GM21737 (cell line): Measurements from ENCODE around the gene ZBED4.

ENCODE experiments used
- ATAC-seq: cut with Tn5 transposase; IDR thresholded peaks from one replicate; pipeline ENCODE4 v1.9.1; 2021; ENCODE audit warnings: mild to moderate bottlenecking, moderate library complexity; ENCODE audit not compliant: unreplicated experiment

ZBED4 gene

DNA sequence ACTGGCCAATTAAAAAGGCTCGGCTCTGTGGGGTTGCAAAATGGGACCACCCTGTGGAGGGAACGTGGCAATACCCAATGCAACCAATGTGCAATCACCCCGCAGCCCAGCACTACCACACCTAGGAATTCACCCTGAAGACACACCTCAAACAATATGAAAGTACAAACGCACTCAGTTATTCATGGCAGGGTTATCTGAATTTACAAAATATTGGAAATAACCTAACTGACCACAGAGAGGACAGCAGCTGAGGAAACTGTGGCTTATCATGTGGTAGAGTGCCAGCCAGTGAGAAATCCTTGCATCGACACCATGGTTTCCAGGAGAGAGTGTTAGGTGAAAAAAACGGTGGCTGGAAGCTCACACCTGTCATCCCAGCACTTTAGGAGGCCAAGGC is 45.9 kb downstream of the ZBED4 start:
- ATAC-seq, result no peak

DNA sequence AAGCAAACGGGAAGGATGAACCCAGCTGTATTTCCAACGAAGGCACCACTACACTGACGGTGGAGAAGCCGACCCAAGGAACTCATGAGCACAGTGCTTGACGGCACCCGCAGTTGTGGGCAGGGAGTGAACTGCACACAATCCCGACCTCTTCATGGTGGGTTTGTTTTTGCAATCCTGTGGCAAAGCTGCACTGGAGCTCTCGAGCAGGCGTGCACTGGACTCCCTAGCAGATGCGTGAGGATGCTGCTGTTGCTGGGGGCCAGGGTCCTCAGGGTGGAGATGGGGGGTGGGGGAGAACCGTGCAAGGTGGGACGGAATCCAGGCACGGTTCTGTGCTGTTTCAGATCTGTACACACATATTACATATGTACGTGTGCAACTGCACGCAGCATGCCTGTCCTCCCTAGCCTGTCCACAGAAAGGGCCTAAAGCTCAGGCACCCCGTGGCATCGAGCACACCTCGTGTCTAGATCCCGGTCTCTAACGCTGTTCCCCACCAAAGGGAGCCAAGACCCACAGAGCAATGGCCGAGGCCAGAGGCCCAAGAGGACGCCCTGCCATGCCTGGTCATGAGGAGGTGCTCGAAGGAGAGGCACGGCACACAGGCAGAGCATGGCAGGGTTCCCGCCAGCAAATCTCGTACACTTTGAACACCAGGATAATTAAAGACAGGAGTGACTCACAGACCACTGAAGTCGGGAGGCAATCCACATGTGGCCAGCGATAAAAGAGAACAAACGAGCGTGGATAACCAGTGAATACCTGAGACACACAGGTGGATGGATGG is 47.0 kb downstream of the ZBED4 start:
- no peak for ATAC-seq

DNA sequence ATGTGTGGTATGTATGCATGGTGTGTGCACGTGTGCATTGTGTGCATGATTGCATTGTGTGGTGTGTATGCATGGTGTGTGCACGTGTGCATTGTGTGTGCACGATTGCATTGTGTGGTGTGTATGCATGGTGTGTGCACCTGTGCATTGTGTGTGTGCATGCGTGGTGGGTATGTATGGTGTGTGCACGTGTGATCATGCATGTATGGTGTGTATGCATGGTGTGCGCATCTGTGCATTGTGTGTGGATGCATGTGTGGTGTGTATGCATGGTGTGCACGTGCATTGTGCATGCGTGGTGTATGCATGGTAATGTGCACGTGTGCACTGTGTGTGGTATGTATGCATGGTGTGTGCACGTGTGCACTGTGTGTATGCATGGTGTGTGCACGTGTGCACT is 47.8 kb downstream of the ZBED4 start:
- no peak for ATAC-seq

DNA sequence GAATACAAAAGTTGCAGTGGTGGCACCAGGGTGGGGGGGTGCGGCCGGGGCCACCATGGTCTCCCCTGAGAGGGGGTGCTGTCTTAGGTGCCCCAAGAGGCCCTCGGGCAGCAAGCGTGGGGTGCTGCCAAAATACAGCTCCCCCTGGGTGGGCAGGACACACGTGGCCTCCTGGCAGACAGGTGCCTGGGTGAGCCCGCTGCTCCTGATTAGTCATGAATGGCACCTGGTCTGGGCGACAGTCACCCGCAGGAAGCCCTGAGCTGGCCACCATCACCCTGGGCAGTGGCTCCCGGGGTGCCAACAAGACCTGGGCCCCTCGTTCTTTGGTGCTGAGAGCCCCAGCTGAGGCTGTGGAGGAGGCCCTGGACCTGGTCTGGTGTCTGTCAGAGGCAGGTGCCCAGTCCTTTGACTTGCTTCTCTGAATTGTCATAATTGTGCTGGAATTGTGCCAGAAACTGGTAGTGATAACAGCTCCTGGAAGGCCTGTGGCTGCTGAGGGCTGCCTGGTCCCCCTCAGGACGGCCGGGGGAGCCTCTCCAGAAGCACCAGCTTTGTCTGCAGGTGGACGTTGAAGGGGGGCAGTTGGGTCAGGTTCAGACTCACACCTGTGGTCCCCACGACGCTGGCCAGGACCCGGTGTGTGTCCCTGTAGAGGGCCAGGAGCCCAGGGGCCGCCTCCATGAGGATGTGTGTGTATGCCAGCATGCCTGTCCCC is 49.8 kb downstream of the ZBED4 start:
- ATAC-seq, result no peak

DNA sequence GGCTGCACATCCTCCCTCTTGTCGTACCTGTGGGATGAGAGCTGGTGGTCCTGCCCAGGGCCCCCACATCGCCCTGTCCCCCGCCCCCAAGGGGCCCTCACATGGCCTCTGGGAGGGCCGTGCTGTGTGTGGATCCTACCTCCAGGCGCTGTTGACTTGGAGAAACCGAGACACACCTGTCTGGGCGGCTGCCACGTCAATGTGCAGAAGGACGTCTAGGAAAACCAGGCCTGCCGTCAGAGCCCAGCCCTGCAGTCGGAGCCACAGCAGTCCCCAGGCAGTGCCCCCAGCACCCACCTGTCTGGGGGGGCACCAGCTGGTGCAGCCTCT is 50.4 kb downstream of the ZBED4 start:
- ATAC-seq, result no peak

DNA sequence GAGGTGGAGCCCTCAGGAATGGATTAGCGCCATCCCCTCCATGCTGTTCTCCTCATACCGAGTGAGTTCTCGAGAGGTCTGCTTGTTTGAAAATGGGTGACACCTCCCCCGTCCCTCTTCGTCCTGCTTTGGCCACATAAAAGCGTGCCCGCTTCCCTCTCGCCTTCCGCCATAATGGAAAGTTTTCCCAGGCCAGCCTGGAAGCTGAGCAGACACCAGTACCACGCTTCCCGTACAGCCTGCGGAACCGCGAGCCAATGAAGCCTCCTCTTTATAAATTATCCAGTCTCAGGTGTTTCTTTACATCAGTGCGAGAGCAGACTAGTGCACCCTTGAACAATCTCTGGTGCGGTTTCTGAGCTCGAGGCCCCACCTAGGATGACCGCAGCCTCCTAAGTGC is 51.8 kb downstream of the ZBED4 start:
- no peak for ATAC-seq

DNA sequence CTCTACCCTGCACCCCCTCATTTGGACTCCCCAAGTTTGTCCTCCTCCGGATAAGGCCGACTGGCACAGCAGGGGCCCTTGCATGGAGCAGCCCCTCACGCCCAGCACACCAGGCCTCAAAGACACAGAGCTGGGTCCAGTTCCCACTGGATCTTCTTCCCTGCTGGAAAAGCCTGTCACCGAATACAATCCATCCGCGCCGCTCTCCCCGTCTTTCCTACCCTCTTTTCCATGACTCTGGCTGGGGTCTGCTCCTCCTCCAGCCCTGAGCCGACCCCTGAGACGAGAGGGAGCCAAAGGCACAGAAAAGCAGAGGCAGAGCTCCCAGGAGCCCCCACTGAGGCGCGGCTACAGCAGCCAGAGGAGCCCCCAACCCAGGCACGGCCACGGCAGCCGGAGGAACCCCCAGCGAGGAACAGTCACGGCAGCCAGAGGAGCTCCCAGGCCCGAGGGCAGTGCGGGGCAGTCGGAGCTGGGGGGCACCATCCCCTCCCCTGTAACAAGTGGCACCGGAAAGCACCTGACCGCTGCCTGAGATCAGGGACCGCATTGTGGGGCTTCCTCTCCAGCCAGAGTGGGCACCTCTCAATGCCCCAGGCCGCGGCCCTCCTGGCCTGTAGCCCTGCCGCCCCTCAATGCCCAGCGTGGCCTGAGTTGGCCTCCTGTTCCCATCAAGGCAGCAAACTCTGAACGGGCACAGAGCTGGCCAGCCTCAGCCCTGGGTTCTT is 52.6 kb downstream of the ZBED4 start:
- no peak for ATAC-seq

DNA sequence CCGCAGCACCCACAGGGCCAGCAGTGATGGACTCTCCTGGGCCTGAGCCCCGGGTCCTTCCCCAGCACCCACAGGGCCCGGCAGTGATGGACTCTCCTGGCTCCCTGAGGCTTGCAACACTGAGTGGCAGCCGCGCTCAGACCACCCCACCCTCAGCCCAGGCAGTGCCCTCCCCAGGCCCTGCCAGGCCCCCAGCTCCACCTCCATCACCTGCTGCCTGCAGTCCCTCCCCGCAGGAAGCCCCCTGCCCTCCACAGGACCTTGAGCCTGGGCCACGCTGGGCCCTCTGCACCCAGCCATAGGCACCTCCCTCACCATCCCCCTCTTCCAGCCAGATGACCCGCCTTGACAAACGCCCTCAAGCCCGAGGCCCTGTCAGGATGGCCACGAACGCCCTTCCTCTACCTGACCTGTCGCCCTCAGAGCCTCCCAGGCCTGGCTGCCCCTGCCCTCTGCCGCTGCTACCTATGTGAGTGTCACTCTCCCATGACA is 53.2 kb downstream of the ZBED4 start:
- ATAC-seq, result no peak

DNA sequence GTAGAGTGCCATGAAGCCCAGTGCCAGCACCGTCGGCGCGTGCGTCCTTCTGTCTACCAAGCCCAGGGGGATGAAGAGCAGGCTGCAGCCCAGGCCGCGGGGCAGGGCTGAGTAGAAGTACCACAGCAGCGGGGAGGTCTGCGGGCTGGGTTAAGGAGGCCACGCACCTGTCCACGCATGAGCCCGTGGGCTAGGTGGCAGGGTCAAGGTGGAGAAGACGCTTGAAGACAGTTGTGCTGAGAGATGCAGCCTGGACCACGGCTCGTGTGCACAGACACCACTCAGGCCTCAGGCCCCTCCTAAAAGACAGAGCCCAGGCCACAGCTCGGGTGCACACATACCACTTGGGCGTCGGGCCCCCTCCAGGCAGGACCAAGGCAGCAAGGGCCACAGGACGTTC is 54.2 kb downstream of the ZBED4 start:
- no peak for ATAC-seq

DNA sequence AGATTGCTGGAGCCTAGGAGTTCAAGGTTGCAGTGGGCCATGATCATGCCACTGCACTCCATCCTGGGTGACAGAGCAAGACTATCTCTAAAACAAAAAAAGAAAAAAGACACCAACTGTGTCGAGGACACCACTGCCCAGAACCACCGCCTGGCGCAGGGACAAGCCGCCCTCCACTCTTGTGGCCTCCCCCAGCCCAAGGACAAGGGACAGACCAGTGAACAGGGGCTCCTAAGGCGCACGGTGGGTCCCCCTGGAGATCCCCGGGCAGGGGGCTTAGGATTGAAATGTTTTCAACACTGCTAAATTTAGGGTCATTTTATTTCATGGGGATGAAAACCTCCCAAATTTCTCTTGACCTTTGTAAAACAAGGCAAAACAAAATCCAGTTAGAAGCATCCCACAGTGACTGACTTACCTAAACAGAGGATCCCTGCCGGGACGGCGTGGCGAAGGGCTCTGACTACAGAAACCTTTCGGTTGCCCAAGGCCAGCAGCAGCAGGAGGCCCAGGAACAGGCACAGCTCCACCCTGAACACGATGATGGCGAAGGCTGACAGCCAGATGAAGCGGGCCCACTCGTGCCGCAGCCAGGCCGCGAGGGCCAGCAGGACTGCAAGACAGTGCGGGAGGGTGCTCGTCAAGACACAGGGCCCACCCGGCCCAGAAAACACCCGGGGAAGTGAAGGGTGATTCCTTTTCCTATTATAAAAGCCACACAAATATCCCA is 56.0 kb downstream of the ZBED4 start:
- no peak for ATAC-seq

DNA sequence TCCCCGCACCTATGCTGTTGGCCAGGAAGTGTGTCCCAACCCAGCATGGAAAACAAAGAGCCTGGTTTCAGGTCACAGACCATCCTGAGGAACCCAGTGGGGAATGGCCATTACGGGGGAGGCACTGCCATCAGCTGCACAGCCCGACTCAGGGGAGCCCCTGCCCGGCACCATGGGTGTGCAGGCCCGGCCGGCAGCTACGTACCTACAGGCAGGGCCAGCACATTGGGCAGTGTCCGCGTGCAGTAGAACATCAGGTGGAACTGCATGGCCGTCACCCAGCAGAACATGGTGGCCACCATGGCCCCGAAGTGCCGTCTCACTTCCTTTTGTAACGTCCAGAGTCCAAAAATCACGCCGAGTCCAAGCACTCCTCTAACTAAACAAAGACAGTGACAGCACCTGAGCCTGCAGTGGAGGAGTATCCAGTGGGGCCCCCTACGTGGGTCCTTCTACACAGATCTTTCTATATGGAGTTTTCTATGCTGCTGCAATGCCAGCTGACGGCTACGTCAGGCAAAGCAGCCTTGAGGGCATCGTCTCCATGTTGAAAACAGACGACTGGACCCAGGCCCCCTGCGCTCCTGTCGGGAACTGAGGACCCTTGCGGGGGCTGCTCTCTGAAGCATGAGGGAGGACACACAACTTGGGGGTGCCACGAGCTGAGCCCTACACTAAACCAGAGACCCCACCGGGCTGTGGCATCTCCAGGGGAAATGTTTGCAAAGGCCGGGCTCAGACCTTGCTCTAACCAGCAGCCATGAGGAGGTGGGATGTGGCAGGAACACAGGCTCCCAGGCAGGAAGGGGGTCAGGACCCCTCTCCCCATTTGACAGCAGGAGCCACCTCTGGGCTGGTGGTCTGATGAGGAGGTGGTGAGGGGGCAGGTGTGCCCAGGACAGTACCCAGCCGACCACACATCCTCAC is 56.8 kb downstream of the ZBED4 start:
- ATAC-seq, result no peak

DNA sequence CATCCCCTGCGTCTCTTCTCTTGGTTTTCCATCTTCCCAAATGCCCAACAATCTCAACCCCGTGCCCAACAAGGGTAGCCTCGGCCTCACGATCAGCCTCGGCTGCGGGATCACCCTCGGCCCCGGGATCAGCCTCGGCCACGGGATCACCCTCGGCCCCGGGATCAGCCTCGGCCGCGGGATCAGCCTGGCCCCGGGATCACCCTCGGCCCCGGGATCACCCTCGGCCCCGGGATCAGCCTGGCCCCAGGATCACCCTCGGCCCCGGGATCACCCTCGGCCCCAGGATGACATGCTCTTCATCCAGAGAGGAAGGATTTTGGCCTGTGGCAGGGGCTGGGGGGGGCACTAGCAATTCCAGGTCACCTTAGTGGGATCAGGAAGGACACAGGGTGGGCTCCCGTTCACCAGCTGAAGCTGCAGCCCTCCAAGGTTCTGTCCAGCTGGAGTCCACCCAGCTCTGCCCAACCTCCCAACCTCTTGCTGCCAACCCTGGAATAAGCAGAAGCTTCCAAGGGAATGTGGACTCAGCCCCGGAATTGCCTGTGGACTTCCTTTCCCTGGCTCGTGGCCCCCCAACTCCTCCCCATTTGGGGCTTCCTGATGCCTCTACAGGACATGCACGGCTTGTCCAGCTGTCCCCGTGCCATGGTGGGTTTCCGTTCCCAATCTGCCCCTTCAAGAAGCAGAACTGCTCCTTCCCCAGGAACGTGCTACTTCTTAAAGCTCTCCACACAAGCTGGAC is 58.4 kb downstream of the ZBED4 start:
- no peak for ATAC-seq

DNA sequence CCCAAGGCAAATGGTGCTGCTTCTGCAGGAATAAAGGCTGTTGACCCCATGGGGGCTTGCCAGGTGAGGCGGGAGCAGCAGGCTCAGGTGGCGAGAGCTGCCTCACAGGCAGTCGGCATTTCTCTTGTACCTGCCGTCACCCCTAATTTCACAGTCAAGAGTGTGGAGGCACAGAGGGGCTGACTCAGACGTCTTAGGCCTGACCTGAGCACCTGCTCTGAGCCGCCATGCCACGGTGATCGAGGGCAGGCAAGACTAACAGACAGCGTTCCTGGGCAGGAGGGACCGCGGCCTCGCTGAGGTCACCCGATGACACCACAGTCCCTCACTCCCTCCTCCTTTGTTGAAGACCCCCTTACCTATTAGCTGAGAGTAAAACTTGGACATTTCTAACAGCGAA is 59.4 kb downstream of the ZBED4 start:
- ATAC-seq, result no peak

DNA sequence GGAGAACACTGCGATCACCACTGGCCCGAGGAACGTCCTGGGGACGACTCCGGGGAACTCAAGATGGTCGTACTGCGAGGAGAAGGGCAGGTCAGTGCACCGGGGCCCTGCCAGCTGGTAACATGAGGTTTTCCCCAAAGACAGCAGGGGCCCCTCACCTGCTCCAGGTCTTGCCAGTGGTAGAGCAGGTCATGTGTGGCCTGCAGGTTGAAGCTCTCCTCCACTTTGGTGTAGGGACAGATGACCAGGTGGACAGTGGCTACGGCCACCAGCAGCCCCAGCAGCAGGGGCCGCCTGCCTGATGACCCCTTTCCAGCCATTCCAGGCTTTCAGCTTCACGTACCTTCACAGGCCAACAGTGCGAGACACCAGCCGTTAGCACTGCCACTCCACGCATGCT is 59.8 kb downstream of the ZBED4 start:
- no peak for ATAC-seq

DNA sequence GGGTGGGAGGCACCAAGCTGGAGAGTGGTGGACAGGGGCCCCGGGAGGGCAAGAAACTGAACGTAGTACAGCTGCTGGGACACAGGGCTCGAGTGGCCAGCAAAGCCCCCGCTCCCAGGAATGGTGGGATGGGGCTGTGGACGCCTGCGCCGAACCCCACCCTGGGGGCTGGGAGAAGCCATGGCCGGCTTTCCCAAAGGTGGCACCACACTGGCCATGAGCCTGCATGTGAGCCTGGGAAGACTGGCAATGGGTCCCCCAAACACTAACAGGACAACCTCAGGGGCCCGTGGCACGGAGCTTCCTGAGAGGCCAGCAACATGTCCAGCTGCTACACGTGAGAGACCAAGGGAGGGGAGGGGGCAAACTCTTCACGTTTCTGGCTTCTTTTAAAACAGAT is 60.6 kb downstream of the ZBED4 start:
- no peak for ATAC-seq

DNA sequence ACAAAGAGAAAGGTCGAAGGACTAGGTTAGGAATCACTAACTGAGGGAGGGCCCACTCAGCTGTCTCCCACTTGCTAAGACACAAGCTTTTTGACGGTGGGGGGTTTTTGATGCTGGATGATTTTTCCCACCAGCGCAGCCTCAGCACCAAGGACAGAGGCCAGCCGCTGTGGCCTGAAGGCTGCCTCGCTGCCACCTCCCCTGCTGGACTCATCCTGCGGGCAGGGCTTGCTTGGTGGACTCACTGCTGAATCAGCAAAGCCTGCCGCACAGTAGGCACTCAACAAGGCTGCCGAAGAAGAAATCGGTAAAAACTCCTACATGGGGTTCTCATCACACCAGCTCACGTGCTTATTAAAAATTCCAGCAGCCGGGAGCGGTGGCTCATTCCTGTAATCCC is 62.0 kb downstream of the ZBED4 start:
- no peak for ATAC-seq

DNA sequence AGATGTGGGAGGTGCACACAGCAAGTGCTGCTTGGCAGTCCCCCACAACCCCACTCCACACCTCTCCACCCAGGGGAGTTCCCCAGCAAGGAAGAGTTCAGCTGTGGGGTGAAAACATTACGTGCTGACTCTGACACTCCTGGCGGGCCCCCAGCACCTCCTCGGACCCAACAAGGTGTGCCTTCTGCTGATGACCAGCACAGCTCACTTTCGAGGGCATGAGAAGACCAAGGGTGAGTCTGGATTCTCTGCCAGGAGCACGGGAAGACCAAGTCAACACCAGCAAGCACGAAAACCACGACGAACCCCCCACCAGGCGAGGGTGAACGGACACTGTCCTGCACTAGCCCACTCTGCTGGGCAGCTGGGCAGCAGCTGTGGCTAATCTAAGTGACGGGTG is 63.2 kb downstream of the ZBED4 start:
- ATAC-seq, result no peak

DNA sequence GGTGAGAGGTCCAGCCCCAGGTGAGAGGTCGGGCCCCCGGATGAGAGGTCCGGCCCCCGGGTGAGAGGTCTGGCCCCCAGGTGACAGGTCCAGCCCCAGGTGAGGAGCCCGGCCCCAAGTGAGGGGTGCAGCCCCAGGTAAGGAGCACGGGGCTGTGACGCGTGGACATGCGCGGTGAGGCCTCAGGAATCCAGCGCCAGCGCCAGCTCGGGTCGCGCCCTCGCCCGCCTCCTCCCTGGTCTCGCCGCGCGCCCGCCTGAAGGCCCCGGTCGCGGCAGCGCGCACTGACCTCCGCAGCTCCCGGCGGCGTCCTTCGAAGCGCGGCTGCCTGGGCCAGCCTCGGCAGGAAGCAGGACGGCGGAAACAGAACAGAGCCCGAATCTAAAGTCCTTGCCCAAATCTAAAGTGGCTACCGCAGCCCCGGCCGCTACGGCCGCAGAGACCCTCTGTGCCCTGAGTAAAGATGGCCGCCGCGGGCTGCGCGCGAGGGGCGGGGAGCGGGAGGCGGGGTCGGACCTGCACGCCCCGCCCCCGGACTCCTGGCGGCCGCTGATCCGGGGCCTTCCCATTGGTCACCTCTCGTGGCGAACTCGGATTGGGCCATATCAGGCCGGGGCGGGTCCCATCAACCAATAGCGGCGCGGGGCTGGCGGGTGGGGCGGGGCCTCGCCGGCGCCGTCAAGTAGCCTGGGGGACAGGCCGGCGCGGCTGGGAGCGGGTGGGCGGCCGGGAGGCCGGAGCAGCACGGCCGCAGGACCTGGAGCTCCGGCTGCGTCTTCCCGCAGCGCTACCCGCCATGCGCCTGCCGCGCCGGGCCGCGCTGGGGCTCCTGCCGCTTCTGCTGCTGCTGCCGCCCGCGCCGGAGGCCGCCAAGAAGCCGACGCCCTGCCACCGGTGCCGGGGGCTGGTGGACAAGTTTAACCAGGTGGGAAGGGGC is 64.6 kb downstream of the ZBED4 start, which contains the start of the genes ALG12 and CRELD2:
Gene ALG12 (minus strand): TSS at position 465 of the 937 bp plus-strand sequence. CDS start 4,673 bp downstream, outside the sequence.
Gene CRELD2 (plus strand): TSS at position 661 of the 937 bp plus-strand sequence. CDS start 136 bp downstream, at position 797.
- peak; percentile 85 for ATAC-seq
